SK-N-SH (cell line): ENCODE measurements around the gene SH3PXD2A. TPM values are rescaled to one million over a fixed set of nuclear protein-coding genes. Genes with fewer than 3 reads are reported as not detected.
A peak's percentile ranks its signal among the peaks of the same experiment; 100 is the strongest.

Experiments used
- CTCF ChIA-PET: fragments of 300-600, 350-600 bp; formaldehyde crosslinking; extraction: SDS; loops from one replicate; lab custom pipeline; 2021; lab: Yijun Ruan, JAX
- POLR2A ChIA-PET: fragments of 350-600 bp; sonication (Branson Sonifier 250); formaldehyde crosslinking; extraction: SDS; loops from one replicate; lab custom pipeline; 2020; ENCODE audit warnings: antibody characterized with exemption, inconsistent platforms; lab: Yijun Ruan, JAX
- DNase-seq: peaks from one replicate; pipeline ENCODE4 v3.0.0; 2012
- H2AFZ ChIP-seq: fragments of 200-600 bp; sonication (generic); 2 replicates; pipeline ENCODE4 v1.8.1; 2016; ENCODE audit warnings: antibody characterized with exemption, mild to moderate bottlenecking, low read depth
- H3F3A ChIP-seq: fragments of 200-600 bp; sonication (generic); replicated peaks from 2 replicates; pipeline ENCODE3; 2016; ENCODE audit warnings: antibody characterized with exemption, mild to moderate bottlenecking; ENCODE audit not compliant: insufficient read depth
- H3K27ac ChIP-seq, 2 experiments: fragments of 200-500 bp in 1 of 2; fragments of 200-600 bp in 1 of 2; sonication (Bioruptor generic) in 1 of 2; sonication (generic), shearing (Covaris generic) in 1 of 2; 2 replicates each; pipeline versions ENCODE4 v1.5.1 to v1.6.1; 2014 to 2016; ENCODE audit warnings: low read depth in 2 of 2, inconsistent platforms in 1 of 2, low read length in 1 of 2, mild to moderate bottlenecking in 1 of 2, mixed read lengths in 1 of 2
- H3K27me3 ChIP-seq: fragments of 200-600 bp; sonication (generic), shearing (Covaris generic); 2 replicates; pipeline ENCODE4 v1.6.1; 2016; ENCODE audit warnings: mixed run types; ENCODE audit not compliant: insufficient read depth
- H3K36me3 ChIP-seq, 2 experiments: fragments of 200-500 bp in 1 of 2; fragments of 200-600 bp in 1 of 2; sonication (Bioruptor generic) in 1 of 2; sonication (generic) in 1 of 2; replicated peaks in 1 of 2; 2 replicates each; pipeline versions ENCODE3 to v1.5.1; 2014 to 2016; ENCODE audit warnings: low read length in 1 of 2, mild to moderate bottlenecking in 1 of 2; ENCODE audit not compliant: insufficient read depth in 2 of 2, control insufficient read depth in 1 of 2
- H3K4me1 ChIP-seq, 2 experiments: fragments of 200-500 bp in 1 of 2; fragments of 200-600 bp in 1 of 2; sonication (Bioruptor generic) in 1 of 2; sonication (generic), shearing (Covaris generic) in 1 of 2; 2 replicates each; pipeline versions ENCODE4 v1.5.1 to v1.6.1; 2014 to 2016; ENCODE audit warnings: low read depth in 1 of 2, low read length in 1 of 2, mixed run types in 1 of 2; ENCODE audit not compliant: insufficient read depth in 2 of 2, control insufficient read depth in 1 of 2
- H3K4me2 ChIP-seq: fragments of 200-600 bp; sonication (generic), shearing (Covaris generic); 2 replicates; pipeline ENCODE4 v1.6.1; 2017; ENCODE audit warnings: mixed run types
- H3K4me3 ChIP-seq, 2 experiments: fragments of 200-500 bp in 1 of 2; fragments of 200-600 bp in 1 of 2; sonication (Bioruptor generic) in 1 of 2; sonication (generic), shearing (Covaris generic) in 1 of 2; 2 replicates each; pipeline versions ENCODE4 v1.5.1 to v1.8.1; 2014 to 2016; ENCODE audit warnings: low read depth in 2 of 2, inconsistent platforms in 1 of 2, low read length in 1 of 2, mild to moderate bottlenecking in 1 of 2, mixed read lengths in 1 of 2, moderate library complexity in 1 of 2
- H3K79me2 ChIP-seq: fragments of 200-600 bp; sonication (generic); 2 replicates; pipeline ENCODE4 v1.8.1; 2017; ENCODE audit warnings: mild to moderate bottlenecking; ENCODE audit not compliant: insufficient read depth
- H3K9ac ChIP-seq: fragments of 200-600 bp; sonication (generic); 2 replicates; pipeline ENCODE4 v1.6.1; 2017; ENCODE audit warnings: mixed run types
- H3K9me2 ChIP-seq: fragments of 200-600 bp; sonication (generic); 2 replicates; pipeline ENCODE4 v1.6.1; 2017; ENCODE audit warnings: mixed run types
- H3K9me3 ChIP-seq: fragments of 200-600 bp; sonication (generic); 2 replicates; pipeline ENCODE4 v1.6.1; 2017; ENCODE audit warnings: mixed run types, mild to moderate bottlenecking, moderate library complexity
- H4K20me1 ChIP-seq: fragments of 200-600 bp; sonication (generic); 2 replicates; pipeline ENCODE4 v1.6.1; 2017; ENCODE audit warnings: mild to moderate bottlenecking, mixed run types; ENCODE audit not compliant: insufficient read depth
- EP300 ChIP-seq, 2 experiments: IDR thresholded peaks; 2 replicates each; pipeline versions ENCODE4 v1.4.0 to v1.6.1; 2012; ENCODE audit warnings: borderline replicate concordance in 1 of 2, low read depth in 1 of 2, low read length in 1 of 2
- GATA2 ChIP-seq: sonication (generic); formaldehyde crosslinking; IDR thresholded peaks from 2 replicates; pipeline ENCODE4 v1.5.0; 2020; ENCODE audit warnings: mild to moderate bottlenecking, missing genetic modification reagents
- MEF2A ChIP-seq: IDR thresholded peaks from 2 replicates; pipeline ENCODE4 v1.4.0; 2012; ENCODE audit warnings: low read depth, borderline replicate concordance
- MXI1 ChIP-seq: IDR thresholded peaks from 2 replicates; pipeline ENCODE4 v1.6.1; 2012; ENCODE audit warnings: mild to moderate bottlenecking, low read depth, low read length, improper control_type of control experiment
- RCOR1 ChIP-seq: fragments of 150-350 bp; IDR thresholded peaks from 2 replicates; pipeline ENCODE4 v1.6.1; 2017; ENCODE audit warnings: antibody characterized with exemption, low read length
- RFX5 ChIP-seq: IDR thresholded peaks from 2 replicates; pipeline ENCODE4 v1.6.1; 2012; ENCODE audit warnings: mild to moderate bottlenecking, improper control_type of control experiment, low read length
- RXRA ChIP-seq: IDR thresholded peaks from 2 replicates; pipeline ENCODE4 v1.4.0; 2012; ENCODE audit warnings: low read depth, mild to moderate bottlenecking, borderline replicate concordance
- TEAD4 ChIP-seq: IDR thresholded peaks from 2 replicates; pipeline ENCODE4 v1.4.0; 2012; ENCODE audit warnings: mild to moderate bottlenecking, borderline replicate concordance; ENCODE audit not compliant: insufficient read depth
- USF2 ChIP-seq: fragments of 150-350 bp; IDR thresholded peaks from 2 replicates; pipeline ENCODE4 v1.6.1; 2017; ENCODE audit warnings: antibody characterized with exemption, low read length, low read depth, borderline replicate concordance
- YY1 ChIP-seq: IDR thresholded peaks from 2 replicates; pipeline ENCODE4 v1.4.0; 2012; ENCODE audit warnings: low read depth, mild to moderate bottlenecking
- WGBS: methylation state at CpG from one replicate; pipeline ENCODE4 v1.1.6; 2017; ENCODE audit warnings: low lambda C conversion rate; 5-methylcytosine and 5-hydroxymethylcytosine counted together
- polyA plus RNA-seq, 3 experiments: library from polyadenylated mRNA; depleted of rRNA; stranded (reverse); fragments of >200 nt; gene quantifications; 2 replicates each; pipeline ENCODE4 v1.2.3, GENCODE V29; 2012
- TF ChIP-seq, protein P1 (sequence below): IDR thresholded peaks from 2 replicates; pipeline ENCODE4 v1.4.0; 2012; ENCODE audit warnings: low read depth, borderline replicate concordance
- TF ChIP-seq, protein P2 (sequence below): IDR thresholded peaks from 2 replicates; pipeline ENCODE4 v1.4.0; 2012; ENCODE audit warnings: low read depth, borderline replicate concordance

Gene SH3PXD2A
- polyA plus RNA-seq, 1 of the 3 experiments (the other 2 are of a cell fraction), result 2.5 TPM

DNA sequence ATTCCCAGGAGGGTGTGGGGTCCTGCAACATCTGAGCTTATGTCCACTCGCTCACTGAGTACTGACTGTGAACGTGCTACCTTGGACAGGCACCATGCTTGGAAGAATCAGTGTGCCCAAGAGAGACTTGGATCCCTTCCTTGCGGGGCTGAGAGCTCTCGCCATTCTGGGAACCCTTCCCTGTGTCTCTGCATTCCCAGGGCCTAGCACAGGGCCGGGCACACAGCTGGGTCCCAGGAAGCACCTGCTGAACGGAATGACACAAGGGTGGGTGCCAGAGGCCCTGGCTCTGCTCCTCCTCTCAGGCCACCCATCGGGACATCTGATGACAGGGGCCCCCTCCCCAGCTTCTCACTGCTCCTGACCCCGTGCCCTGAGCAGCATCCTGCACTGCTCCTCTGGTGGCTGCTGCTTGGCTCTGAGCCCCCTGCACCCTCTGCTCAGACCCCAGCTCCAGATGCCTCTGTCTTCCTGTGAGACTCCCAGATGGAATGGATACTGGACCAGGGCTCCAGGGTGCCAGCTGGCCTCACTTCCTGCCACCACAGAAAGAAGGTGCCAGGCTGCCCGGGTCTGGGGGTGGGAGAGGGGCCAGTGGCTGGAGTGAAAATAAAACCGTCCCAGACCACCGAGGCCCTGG is 232.3 kb downstream of the SH3PXD2A start:
- WGBS, result 69% methylated on average over 3 of the region's 11 CpGs
- CTCF ChIA-PET, result interaction anchor here (0.9 to 3.2 kb wide), 5 partner anchors 13 to 63 kb away, joined by 3 to 25 read pairs (median 4); no protein-coding TSS in a partner anchor
- H3K27ac ChIP-seq, result peak overlapping the region in 1 of 2 experiments; percentile 99; a peak in 2 of 4 replicates
- peaks cover 0 to 2% of the 10 kb centered on the region in 2 experiments for H3K36me3 ChIP-seq
- no peaks in the 10 kb centered on the region for H3K27me3 ChIP-seq
- no peak overlapping the region for H3K9ac ChIP-seq
- no peak overlapping the region for H3K4me3 ChIP-seq
- TF ChIP-seq EP300 (IDR thresholded peaks at IDR 0.05; ENCODE audit: borderline replicate concordance in 1 of 2, low read depth in 1 of 2, low read length in 1 of 2) (peak in 1 of 2 experiments; percentile 85; a peak in 2 of 4 replicates), YY1 (no peak), GATA2 (peak; percentile 65), RFX5 (no peak), MEF2A (no peak), TEAD4 (no peak), RCOR1 (peak; percentile 55; the same call in 1 of the 2 replicates), MXI1 (no peak), RXRA (no peak)
- TF ChIP-seq, protein P1, sequence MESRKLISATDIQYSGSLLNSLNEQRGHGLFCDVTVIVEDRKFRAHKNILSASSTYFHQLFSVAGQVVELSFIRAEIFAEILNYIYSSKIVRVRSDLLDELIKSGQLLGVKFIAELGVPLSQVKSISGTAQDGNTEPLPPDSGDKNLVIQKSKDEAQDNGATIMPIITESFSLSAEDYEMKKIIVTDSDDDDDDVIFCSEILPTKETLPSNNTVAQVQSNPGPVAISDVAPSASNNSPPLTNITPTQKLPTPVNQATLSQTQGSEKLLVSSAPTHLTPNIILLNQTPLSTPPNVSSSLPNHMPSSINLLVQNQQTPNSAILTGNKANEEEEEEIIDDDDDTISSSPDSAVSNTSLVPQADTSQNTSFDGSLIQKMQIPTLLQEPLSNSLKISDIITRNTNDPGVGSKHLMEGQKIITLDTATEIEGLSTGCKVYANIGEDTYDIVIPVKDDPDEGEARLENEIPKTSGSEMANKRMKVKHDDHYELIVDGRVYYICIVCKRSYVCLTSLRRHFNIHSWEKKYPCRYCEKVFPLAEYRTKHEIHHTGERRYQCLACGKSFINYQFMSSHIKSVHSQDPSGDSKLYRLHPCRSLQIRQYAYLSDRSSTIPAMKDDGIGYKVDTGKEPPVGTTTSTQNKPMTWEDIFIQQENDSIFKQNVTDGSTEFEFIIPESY, result no peak
- TF ChIP-seq, protein P2, sequence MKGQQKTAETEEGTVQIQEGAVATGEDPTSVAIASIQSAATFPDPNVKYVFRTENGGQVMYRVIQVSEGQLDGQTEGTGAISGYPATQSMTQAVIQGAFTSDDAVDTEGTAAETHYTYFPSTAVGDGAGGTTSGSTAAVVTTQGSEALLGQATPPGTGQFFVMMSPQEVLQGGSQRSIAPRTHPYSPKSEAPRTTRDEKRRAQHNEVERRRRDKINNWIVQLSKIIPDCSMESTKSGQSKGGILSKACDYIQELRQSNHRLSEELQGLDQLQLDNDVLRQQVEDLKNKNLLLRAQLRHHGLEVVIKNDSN, result no peak
- H3K9me3 ChIP-seq, result no peaks in the 10 kb centered on the region
- no peak overlapping the region for H3K4me2 ChIP-seq
- POLR2A ChIA-PET, result interaction anchor here (0.8 to 1.5 kb wide), 2 partner anchors 55 to 63 kb away, joined by 3 to 4 read pairs; no protein-coding TSS in a partner anchor
- peaks cover 6 to 89% of the 10 kb centered on the region in 2 experiments; a peak in 3 of 4 replicates for H3K4me1 ChIP-seq
- no peaks in the 10 kb centered on the region for H4K20me1 ChIP-seq
- no peaks in the 10 kb centered on the region for H3F3A ChIP-seq
- H3K9me2 ChIP-seq, result no peaks in the 10 kb centered on the region
- no peak overlapping the region for H2AFZ ChIP-seq
- H3K79me2 ChIP-seq, result no peaks in the 10 kb centered on the region
- DNase-seq, result peak; percentile 90

- H3K27me3 ChIP-seq, result no peaks in the 10 kb centered on the region
- no peaks in the 10 kb centered on the region for H3K9me2 ChIP-seq
- no peaks in the 10 kb centered on the region for H4K20me1 ChIP-seq
- peak overlapping the region in 1 of 2 experiments; percentile 99; a peak in 2 of 4 replicates for H3K27ac ChIP-seq
- H3K9me3 ChIP-seq, result no peaks in the 10 kb centered on the region
- H3K36me3 ChIP-seq, result peaks cover 0 to 2% of the 10 kb centered on the region in 2 experiments
- peaks cover 6 to 89% of the 10 kb centered on the region in 2 experiments; a peak in 3 of 4 replicates for H3K4me1 ChIP-seq
- no peak for TF ChIP-seq YY1
- no peak for TF ChIP-seq USF2
- TF ChIP-seq, all 33 proteins: peak for 0
- no peak for DNase-seq
- ChIA-PET POLR2A (interaction anchor here (0.8 to 1.5 kb wide), 2 partner anchors 56 to 64 kb away, joined by 3 to 4 read pairs; no protein-coding TSS in a partner anchor), CTCF (interaction anchor here (0.9 to 3.2 kb wide), 6 partner anchors 12 to 231 kb away, joined by 3 to 25 read pairs (median 4); no protein-coding TSS in a partner anchor)
- H3K4me3 ChIP-seq, result no peak overlapping the region
- no peak overlapping the region for H3K9ac ChIP-seq
- no peak overlapping the region for H2AFZ ChIP-seq
- H3K4me2 ChIP-seq, result no peak overlapping the region
- no peaks in the 10 kb centered on the region for H3K79me2 ChIP-seq
- no peaks in the 10 kb centered on the region for H3F3A ChIP-seq
- 97% methylated on average over 18 of the region's 18 CpGs for WGBS
Measured at GRCh38 chr10:103622286-103622685, 233.1 kb downstream of the SH3PXD2A start.
